ENCODE measurements around the gene ZNF398.

The ZNF398 gene

GRCh38 chr7:149125863-149126661 lies 21.2 kb upstream of the ZNF398 start, which contains the start of gene ZNF425 (continued):
- TF ChIP-seq FEZF1 (tag by site-specific recombination; IDR thresholded peaks at IDR 0.05): no peak
- no peak for TF ChIP-seq ZNF302 (tag by site-specific recombination; IDR thresholded peaks at IDR 0.05; ENCODE audit: low read depth)
- TF ChIP-seq OSR2 (tag by site-specific recombination; IDR thresholded peaks at IDR 0.05): peak; percentile 48
- no peak for TF ChIP-seq ZNF175 (tag by site-specific recombination; IDR thresholded peaks at IDR 0.05)
- no peak for TF ChIP-seq ZNF174 (tag by site-specific recombination; IDR thresholded peaks at IDR 0.05)
- TF ChIP-seq HOXA7 (CRISPR knock-in tag; IDR thresholded peaks at IDR 0.05; ENCODE audit: borderline replicate concordance): no peak
- TF ChIP-seq ZNF362 (tag by site-specific recombination; IDR thresholded peaks at IDR 0.05): no peak
- peak; percentile 51; the same call in 1 of the 2 replicates for TF ChIP-seq ZSCAN23 (tag by site-specific recombination; IDR thresholded peaks at IDR 0.05)
- TF ChIP-seq SP3 (tag by site-specific recombination; IDR thresholded peaks at IDR 0.05): peak; percentile 73
- TF ChIP-seq SCRT2 (tag by site-specific recombination; IDR thresholded peaks at IDR 0.05): no peak; the same call in 1 of the 2 replicates
- TF ChIP-seq SP7 (tag by site-specific recombination; IDR thresholded peaks at IDR 0.05): peak; percentile 87
- peak; percentile 63 for TF ChIP-seq ZSCAN4 (tag by site-specific recombination; IDR thresholded peaks at IDR 0.05)
- TF ChIP-seq ZNF596 (tag by site-specific recombination; IDR thresholded peaks at IDR 0.05): no peak
- 0 out of 2 replicates have a peak, but pooled peaks have one; percentile 10 for TF ChIP-seq ZNF692 (tag by site-specific recombination; IDR thresholded peaks at IDR 0.05)
- peak; percentile 28; the same call in 1 of the 2 replicates for TF ChIP-seq ZBTB44 (tag by site-specific recombination; IDR thresholded peaks at IDR 0.05)
- no peak for TF ChIP-seq ZNF18 (tag by site-specific recombination; IDR thresholded peaks at IDR 0.05)
- TF ChIP-seq ZNF140 (tag by site-specific recombination; IDR thresholded peaks at IDR 0.05): 0 out of 2 replicates have a peak, but pooled peaks have one; percentile 41
- TF ChIP-seq ZNF791 (tag by site-specific recombination; IDR thresholded peaks at IDR 0.05): no peak
- peak; percentile 76 for TF ChIP-seq ZBTB6 (tag by site-specific recombination; IDR thresholded peaks at IDR 0.05)
- TF ChIP-seq ZFP69B (tag by site-specific recombination; IDR thresholded peaks at IDR 0.05): 0 out of 2 replicates have a peak, but pooled peaks have one; percentile 11
- peak; percentile 38 for TF ChIP-seq ZNF146 (tag by site-specific recombination; IDR thresholded peaks at IDR 0.05)
- no peak for TF ChIP-seq ZNF202 (tag by site-specific recombination; IDR thresholded peaks at IDR 0.05; ENCODE audit: borderline replicate concordance)
- no peak for TF ChIP-seq ZNF311 (tag by site-specific recombination; IDR thresholded peaks at IDR 0.05; ENCODE audit: borderline replicate concordance)
- TF ChIP-seq INSM2 (tag by site-specific recombination; IDR thresholded peaks at IDR 0.05): peak; percentile 71; the same call in 1 of the 2 replicates
- no peak for TF ChIP-seq ZNF707 (tag by site-specific recombination; IDR thresholded peaks at IDR 0.05)
- no peak for TF ChIP-seq ZNF266 (tag by site-specific recombination; IDR thresholded peaks at IDR 0.05; ENCODE audit: low read depth)
- TF ChIP-seq RBAK (tag by site-specific recombination; IDR thresholded peaks at IDR 0.05): no peak
- peak; percentile 41; the same call in 1 of the 2 replicates for TF ChIP-seq KLF7 (tag by site-specific recombination; IDR thresholded peaks at IDR 0.05; ENCODE audit: borderline replicate concordance)
- TF ChIP-seq ZNF837 (tag by site-specific recombination; IDR thresholded peaks at IDR 0.05): peak; percentile 91; the same call in 1 of the 2 replicates
- peak; percentile 98 for TF ChIP-seq ZEB2 (tag by site-specific recombination; IDR thresholded peaks at IDR 0.05)

All from HEK293 (cell line).